Activated CD4-positive, alpha-beta T cell treated with anti-CD3 and anti-CD28 coated beads, Interleukin-2, Interleukin-6, amounts not matched to agents 100 ng/mL and 50 ng/mL, durations not matched to agents 16 hours and 8 hours (primary cell): Measurements from ENCODE around the gene FGF4.
A peak's percentile ranks its signal among the peaks of the same experiment; 100 is the strongest.

Source experiments
- DNase-seq: peaks from one replicate; pipeline ENCODE4 v3.0.0-alpha.2; 2020

FGF4 gene

GRCh38 chr11:69807106-69807815, 32.1 kb upstream of the FGF4 start:
- DNase-seq = no peak

GRCh38 chr11:69804769-69805508, 29.8 kb upstream of the FGF4 start:
- no peak for DNase-seq

- DNase-seq = no peak
Observed at GRCh38 chr11:69803604-69804218, 28.6 kb upstream of the FGF4 start.

- no peak for DNase-seq
Observed at GRCh38 chr11:69803022-69803421, 27.9 kb upstream of the FGF4 start.

GRCh38 chr11:69802590-69802989, 27.4 kb upstream of the FGF4 start:
- DNase-seq = no peak

GRCh38 chr11:69801513-69802335, 26.6 kb upstream of the FGF4 start:
- DNase-seq = peak; percentile 27

GRCh38 chr11:69800278-69800677, 25.1 kb upstream of the FGF4 start:
- DNase-seq = no peak

- DNase-seq = peak; percentile 37
Observed at GRCh38 chr11:69799582-69799981, 24.4 kb upstream of the FGF4 start.

GRCh38 chr11:69799097-69799496, 24.0 kb upstream of the FGF4 start:
- DNase-seq = no peak

GRCh38 chr11:69797737-69798528, 22.8 kb upstream of the FGF4 start:
- DNase-seq = no peak

GRCh38 chr11:69797156-69797555, 22.0 kb upstream of the FGF4 start:
- no peak for DNase-seq

GRCh38 chr11:69796063-69796462, 20.9 kb upstream of the FGF4 start:
- no peak for DNase-seq

- no peak for DNase-seq
Observed at GRCh38 chr11:69791276-69792180, 16.4 kb upstream of the FGF4 start.

GRCh38 chr11:69788956-69789355, 13.8 kb upstream of the FGF4 start:
- DNase-seq = no peak

- no peak for DNase-seq
Observed at GRCh38 chr11:69787906-69788305, 12.8 kb upstream of the FGF4 start.

- DNase-seq = no peak
Observed at GRCh38 chr11:69787457-69787856, 12.3 kb upstream of the FGF4 start.

- no peak for DNase-seq
Observed at GRCh38 chr11:69781241-69781640, 6.1 kb upstream of the FGF4 start.

GRCh38 chr11:69778373-69778772, 3.2 kb upstream of the FGF4 start:
- no peak for DNase-seq

GRCh38 chr11:69774354-69775162, 583 bp downstream of the FGF4 start:
- no peak for DNase-seq

- no peak for DNase-seq
Observed at GRCh38 chr11:69773626-69774353, 1.4 kb downstream of the FGF4 start.
